SIG-M5 treated with dmso at 0.1 percent for 504 hours (cell line): ENCODE data around the gene DCAF11.
A peak's percentile ranks its signal among the peaks of the same experiment; 100 is the strongest.
"Not testable (repeated sequence)": the region's sequence is repeated elsewhere in the genome, so short reads cannot be mapped to it uniquely, and the experiment has no call there.

Source experiments
- DNase-seq: peaks from one replicate; lab custom pipeline; 2025; ENCODE audit not compliant: unreplicated experiment; lab: John Stamatoyannopoulos, UW

Gene DCAF11

DNA sequence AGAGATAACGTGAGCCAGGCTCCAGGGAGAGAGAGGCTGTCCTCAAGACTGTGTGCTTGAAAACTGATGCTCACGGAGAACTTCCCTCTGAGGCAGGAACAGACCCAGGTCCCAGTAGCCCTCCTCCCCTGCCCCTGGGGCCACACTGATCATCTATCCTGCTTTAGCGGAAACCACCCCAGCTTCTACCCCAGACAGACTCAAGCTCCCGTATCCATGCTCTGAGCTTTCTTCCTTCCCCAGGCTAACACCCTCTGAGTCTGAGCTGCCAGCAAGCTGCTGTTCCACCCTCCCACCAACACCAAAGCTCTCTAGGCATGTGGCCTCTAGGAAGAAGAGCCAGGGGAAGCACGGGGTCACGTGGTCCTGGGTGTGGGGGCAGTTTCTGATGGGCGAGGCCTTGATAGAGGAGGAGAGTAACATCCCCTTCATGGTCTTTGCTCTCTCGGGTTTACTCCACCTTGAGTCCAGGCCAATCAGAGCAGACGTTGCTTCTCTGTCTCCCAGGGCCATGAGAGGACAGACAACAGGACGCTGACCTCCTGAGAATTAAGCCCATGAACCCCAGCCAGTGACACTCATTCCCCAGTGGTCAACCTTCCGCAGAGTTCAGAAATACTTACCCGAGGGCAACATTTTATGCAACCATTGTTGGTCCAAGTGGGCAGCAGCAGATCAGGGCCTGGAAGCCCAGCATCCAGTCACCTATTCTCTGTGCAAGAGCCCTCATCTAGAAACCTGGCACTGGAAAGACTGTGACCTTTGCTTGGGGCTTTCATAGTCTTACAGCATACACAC is 19.1 kb upstream of the DCAF11 start:
- DNase-seq, result peak; percentile 62

DNA sequence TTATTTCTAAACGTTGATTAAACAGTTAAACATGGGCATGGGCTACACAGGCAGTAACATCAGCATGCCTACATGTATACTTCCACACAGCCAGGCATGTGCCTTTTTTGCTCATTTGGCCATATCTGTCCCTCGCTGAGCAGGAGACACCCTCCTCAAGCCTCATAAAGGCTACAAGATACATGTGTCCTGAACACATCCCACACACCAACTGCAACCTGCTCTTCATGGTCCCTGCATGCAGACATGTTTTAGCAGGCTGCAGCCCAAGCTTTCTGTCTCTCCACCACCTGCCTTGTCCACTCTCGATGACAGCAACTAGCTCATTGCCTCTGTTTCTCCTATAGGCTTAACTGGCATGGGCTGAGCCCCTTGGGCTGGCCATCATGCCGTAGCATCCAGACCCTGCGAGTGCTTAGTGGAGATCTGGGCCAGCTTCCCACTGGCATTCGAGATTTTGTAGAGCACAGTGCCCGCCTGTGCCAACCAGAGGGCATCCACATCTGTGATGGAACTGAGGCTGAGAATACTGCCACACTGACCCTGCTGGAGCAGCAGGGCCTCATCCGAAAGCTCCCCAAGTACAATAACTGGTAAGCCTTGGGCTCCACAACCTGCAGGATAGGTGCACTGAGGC is 17.9 kb upstream of the DCAF11 start:
- no peak for DNase-seq

DNA sequence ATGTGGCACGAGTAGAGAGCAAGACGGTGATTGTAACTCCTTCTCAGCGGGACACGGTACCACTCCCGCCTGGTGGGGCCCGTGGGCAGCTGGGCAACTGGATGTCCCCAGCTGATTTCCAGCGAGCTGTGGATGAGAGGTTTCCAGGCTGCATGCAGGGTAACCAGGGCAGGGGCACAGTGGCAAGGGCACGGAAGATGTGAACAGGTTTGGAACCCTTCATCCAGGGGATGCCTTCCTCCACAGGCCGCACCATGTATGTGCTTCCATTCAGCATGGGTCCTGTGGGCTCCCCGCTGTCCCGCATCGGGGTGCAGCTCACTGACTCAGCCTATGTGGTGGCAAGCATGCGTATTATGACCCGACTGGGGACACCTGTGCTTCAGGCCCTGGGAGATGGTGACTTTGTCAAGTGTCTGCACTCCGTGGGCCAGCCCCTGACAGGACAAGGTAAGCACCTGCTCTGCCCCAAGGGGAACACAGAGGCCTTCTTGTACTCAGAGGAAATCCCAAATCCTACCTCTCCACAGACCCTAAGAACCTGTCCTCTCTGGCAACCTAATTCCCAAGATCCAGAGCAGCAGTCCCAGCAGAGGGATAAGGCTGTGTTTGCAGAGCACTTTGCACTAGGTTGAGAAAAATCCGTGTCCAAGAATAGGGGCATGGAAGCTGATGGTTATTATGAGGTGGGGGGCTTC is 16.2 kb upstream of the DCAF11 start:
- no peak for DNase-seq

DNA sequence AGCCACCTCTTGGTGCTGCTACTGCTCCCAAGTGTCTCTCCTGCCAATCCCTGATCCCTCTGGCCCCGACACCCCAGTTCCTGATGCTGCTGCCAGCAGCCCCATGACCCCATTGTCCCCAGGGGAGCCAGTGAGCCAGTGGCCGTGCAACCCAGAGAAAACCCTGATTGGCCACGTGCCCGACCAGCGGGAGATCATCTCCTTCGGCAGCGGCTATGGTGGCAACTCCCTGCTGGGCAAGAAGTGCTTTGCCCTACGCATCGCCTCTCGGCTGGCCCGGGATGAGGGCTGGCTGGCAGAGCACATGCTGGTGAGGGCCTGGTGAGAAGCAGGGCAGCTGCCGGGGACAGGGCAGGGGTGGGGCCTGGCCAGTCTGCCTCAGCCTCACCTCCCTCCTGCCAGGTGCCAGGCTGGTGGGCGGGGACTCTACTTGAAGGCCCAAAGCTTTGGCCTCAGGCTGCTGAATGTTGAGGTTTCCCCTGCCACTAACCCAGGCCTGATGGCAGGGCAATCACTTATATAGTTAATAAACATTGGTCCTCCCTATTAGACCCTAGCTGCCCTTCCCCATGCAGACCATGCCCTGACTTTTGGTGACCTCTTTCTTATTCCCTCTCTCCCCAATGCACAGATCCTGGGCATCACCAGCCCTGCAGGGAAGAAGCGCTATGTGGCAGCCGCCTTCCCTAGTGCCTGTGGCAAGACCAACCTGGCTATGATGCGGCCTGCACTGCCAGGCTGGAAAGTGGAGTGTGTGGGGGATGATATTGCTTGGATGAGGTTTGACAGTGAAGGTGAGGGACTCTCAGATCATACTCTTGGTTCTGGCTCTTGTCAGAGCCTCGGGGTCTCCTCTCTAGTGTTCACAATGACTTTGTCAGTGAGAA is 15.4 kb upstream of the DCAF11 start:
- no peak for DNase-seq

DNA sequence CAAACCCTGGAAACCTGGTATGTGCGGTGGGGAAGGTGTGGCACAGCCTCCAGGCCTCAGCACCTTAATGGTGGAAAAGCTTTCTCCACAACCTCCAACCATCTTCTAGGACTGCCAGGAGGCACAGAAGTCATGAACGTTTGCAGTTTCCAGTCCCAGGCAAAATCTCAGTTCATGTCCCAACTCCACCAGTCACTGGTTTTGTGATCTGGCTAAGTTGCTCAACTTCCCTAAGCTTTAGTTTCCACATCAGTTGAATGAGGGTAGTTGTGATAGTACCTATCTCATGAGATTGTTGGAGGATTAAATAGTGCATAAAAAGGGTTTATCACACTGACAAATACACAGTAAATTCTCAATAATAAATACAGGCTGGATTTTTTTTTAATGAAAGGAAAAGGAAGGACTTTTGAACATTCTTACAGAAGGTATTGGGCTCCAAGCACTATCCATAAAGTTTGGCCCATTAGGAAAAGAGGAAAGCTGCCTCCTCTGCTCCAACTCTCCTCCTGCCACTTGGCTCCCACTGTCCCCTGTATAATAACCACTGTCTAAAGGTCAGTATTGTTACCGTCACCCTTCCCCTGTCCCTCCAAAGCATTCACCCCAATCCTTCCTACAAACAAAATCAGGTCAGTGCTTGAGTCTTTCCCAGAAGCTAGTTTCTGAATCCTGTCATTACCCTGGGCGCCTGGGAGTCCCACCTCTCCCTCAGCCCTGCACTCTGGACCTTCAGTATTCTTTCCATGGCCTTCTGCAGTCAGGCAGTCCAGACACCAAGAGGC is 14.2 kb upstream of the DCAF11 start:
- peak; percentile 27 for DNase-seq

DNA sequence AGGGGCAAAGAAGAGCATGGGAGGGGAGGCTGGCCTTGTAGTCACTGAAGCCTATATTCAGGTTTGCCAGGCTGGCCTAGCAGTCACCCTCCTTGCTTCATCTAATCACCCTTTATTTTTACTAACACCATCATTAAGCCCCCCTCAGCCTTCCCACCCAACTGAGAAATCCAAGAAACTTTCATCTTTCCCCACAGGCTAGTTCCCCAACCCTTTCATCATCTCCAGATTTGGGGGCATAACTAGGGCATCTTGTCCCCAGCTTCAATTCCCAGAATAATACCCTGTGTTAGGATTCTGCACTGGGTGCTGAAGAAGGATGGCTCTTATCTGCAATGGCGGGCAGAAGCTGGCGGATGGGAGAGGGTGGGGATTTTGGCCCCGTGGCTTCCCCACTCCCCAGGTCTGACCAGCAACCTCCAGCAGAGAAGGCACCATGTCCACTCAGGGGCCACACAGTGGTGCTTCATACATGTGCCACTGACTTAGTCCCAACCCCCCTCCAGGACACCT is 13.5 kb upstream of the DCAF11 start:
- DNase-seq, result no peak

DNA sequence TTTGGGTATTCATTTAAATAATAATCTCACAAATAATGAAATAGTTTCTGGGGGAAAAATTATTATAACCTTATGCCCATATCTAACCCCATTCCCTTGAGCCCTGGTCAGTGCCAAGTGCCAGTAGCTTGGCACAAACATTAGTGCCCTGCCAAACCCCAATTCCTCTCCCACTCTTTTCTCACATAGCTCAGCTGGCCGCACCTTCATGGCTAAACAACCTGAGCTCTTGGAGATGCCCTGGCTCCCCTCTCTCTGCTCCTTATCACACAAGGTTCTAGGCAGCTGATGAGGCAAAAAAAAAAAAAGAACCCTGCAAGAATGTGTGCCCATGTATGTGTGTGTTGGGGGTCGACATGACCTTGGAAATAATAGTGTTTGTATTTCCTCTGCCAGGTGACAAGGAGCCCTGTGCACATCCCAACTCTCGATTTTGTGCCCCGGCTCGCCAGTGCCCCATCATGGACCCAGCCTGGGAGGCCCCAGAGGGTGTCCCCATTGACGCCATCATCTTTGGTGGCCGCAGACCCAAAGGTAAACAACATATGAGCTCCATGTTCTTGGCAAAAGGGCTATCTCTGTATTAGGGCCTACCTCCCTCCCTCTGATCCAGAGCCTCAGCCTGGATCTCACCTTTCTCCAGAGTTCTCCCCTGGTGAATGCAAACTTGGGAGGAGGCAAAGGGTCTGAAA is 12.1 kb upstream of the DCAF11 start:
- DNase-seq, result no peak

DNA sequence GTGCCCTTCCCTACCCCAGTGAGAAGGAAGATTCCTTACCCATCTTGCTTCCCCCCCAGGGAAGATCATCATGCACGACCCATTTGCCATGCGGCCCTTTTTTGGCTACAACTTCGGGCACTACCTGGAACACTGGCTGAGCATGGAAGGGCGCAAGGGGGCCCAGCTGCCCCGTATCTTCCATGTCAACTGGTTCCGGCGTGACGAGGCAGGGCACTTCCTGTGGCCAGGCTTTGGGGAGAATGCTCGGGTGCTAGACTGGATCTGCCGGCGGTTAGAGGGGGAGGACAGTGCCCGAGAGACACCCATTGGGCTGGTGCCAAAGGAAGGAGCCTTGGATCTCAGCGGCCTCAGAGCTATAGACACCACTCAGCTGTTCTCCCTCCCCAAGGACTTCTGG is 11.1 kb upstream of the DCAF11 start:
- no peak for DNase-seq

DNA sequence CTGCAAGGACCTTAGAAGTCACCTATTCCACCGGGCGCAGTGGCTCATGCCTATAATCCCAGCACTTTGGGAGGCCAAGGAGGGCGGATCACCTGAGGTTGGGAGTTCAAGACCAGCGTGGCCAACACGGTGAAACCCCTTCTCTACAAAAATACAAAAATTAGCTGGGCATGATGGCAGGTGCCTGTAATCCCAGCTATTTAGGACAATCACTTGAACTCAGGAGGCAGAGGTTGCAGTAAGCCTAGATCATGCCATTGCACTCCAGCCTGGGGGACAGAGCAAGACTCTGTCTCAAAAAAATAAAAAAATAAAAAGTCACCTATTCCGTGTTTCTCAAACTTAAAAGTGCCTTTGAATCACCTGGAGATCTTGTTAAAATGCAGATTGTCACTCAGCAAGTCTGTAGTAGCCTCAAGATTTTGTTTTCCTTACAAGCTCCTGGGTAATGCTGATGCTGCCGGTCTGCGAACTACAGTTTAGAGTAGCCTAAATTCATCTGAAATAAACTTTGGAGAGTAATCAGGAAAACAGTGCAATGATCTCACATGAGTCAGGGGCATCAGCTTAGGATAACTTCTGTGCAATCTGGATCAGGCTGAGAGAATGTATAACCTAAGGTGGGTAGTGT is 8.9 kb upstream of the DCAF11 start:
- DNase-seq, result not testable (repeated sequence)

DNA sequence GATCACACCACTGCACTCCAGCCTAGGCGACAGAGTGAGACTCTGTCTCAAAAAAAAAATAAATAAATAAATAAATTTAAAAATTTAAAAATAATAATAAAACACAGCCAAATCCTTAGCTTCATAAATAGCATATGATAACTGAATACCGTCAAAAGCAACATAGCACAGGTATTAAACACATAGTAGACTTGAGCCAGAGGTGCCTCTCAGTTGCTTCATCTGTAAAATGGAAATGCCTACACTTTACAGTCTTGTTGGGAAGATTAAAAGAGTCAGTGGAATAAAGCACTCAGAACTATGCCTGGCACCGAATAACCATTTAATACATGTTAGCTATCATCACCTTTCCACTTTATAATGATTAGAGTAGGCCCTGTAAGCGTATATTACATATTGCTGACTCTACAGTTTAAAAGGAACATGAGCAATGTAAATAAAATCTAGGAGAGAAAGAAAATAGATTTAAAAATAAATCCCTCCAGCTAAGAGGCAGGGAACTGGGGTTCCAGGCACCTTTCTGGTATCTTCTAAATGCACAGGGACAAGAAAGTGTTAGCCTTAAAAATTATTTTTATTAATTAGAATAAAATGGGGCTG is 7.8 kb upstream of the DCAF11 start:
- no peak for DNase-seq

DNA sequence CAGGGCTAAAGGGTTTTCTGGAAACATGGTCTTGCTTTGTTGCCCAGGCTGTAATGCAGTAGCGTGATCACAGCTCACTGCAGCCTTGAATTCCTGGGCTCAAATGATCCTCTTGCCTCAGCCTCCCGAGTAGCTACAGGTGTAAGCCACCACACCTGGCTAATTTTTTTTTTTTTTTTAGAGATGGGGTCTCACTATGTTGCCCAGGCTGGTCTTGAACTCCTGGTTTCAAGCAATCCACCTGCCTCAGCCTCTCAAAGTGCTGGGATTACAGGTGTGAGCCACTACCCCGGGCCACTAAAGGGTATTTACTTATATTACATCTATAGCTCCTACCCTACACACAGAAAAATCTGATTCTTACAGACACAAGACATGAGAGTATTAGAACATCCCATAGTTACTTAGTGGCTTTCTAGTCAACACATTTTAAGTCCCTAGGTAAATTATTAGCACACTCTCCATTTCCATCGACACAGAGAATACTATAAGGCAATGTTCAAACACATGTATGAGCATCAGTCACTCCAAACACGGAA is 6.2 kb upstream of the DCAF11 start:
- DNase-seq, result no peak

DNA sequence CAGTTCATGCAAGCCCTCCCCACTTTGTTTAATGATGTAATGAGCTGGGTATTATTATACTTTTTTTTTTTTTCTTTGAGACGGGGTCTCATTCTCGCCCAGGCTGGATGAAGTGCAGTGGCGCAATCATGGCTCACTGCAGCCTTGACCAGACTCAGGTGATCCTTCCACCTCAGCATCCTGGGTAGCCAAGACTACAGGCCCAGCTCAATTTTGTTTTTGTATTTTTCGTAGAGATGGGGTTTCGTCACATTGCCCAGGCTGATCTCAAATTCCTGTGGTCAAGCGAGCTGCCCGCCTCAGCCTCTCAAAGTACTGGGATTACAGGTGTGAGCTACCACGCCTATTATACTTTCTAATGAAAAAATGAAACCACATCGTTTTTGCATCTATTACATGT is 4.5 kb upstream of the DCAF11 start:
- DNase-seq, result no peak

DNA sequence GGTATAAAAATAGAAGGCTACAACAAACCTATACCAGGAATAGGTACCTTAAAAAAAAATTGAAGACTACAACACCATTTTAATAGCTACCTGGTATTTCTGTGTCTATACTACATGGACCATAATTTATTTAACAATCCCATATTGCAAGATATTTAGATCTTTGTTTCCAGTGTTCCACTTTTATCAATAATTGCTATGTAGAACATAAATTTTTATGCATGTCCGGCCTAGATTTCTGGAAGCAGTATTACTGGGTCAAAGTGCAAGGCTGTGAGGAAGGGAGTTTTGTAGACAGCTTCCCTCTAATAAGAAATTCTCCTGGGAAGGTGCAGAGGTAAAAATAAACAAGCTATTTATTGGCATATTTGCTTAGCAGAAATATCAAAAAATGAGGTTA is 4.1 kb upstream of the DCAF11 start:
- no peak for DNase-seq

DNA sequence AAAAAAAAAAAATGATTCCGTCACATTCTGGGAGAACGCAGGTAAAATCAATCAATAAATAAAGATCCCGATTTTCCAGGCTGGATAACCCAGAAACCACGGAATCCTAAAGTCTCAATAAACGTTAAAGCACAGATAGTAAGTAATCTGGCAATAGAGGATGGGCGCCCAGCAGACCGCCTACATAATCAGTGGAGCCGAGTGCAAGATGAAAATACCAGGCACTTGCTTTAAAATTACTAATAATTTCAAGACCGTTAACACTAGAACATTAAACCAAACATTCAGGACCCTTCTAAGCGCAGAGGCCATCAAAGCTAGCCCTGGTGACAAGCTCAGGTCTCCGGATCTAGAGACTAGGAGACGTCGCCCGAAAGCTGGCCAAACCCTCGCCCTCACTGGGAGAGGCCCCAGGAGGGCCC is 1.2 kb upstream of the DCAF11 start:
- DNase-seq, result no peak

DNA sequence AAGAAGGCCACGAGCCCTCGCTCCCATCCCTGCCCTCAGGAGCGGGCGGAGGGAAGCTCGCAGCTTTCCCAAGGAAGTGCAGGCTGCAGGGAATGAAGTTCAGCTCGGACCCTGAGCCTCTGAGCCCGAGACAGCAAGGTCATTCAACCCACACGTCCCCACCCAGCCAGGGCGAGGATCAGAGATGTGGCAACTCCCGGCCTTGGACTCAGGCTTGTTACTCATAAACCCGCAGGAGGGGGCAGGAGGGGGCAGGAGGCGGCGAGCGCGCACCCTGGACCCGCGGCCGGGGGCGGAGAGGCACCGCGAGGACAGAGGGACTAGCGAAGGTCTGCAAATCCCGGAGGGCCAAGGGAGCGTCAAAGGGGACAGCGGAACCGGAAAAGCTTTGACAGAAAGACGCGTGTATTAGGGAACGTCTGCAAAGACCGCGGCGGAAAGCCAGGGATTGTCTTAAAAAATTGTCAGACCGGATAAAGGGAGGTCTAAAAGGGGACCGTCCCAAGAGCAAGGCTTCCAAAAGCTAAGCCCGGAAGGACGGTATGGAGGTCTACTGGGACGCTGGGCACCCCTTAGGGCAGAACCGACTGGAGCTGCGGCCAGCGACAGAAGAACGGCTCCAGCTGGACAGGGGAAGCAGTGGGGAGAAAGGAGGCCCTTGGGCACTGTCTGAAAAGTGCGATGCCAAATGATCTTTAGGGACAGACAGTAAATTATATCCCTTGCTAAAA is 611 bp upstream of the DCAF11 start:
- peak; percentile 88 for DNase-seq

DNA sequence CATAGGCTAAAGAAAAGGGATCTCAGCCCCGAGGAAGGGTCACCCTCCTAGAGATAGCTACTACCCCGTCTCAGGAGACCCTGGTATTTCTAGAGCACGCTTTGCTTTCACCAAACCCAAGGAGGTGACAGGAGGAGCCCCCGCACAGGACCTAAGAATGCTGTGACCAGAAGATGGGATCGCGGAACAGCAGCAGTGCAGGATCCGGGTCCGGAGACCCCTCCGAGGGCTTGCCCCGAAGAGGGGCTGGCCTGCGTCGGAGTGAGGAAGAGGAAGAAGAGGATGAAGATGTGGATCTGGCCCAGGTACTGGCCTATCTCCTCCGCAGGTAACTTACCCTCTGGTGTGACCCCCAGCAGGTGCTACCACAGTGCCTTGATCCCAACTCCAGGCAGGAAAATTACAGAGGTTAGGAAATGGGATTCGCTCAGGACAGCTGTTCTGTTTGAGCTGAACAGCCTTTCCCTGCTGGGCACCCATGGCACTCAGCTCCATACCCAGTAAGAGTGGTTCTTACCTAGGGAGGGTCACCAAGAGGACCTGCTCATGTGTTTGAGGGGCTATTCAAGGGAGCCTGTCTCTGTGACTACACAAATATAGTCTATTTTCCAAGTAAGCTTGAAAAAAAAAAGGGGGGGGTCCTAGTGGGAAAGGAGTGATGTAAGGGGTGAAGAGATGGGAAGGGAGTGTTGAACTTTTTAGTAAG is 998 bp downstream of the DCAF11 start:
- DNase-seq, result no peak

DNA sequence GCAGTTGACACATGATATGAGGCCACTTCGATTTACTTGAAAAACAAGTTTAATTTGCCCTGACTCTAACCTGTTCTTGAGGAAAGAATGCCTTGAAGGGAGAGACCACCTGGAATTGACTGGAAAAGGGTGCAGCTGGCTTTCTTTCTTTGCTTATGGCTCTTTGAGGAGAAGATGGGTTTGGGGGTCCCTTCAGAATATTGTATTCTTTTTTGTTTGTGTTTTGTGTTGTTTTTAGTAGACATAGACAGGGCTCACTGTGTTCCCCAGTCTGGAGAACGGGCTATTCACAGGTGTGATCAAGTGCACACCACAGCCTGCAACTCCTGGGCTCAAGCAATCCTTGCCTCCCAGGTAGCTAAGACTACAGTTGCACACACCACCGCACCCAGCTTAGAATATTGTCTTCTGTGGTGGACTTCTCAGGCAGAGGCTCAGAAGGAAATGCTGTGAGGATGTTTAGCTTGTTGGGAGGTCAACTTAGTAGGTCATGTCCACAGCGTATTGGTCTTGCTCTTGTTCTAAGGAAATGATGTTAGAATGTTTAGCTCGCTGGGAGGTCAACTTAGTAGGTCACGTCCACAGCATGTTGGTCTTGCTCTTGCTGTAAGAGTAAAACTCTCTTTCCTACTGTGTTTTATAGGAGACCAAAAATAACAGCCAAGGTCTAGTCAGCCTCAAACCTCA is 1.7 kb downstream of the DCAF11 start:
- DNase-seq, result no peak
